ENCODE data around the gene C1orf21.

DNA sequence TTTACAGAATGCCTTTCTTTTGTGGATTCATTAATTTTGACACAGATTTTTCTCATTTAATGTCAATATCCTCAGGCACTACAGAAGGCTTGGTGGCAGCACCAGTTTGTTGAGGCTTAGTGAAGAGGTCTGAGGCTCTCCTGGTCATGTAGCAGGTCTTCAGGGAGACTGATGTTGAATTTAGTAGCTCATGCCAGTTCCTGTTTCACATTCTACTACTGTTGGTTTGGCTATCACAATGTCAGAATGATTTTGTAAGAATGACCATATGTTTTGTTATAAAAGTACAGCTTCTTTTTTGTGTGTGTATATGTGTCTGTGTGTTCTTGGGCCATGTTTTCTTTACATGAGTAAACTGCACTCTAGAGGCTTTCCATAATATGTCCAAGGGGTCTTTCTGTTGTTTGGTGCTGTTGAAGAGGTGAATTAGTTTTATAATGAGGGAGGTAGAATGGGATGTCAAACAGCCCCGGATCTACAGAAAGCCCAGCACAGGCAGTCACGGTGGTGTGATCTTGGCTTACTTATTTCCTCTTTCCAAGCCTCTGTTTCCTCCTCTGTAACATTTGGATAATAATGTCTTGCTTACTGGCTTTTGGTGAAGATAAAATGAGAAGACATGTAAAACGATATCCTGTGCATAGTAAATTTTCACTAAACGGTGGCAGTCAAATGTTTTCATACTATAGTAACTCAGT is 32.0 kb downstream of the C1orf21 start:
- TF ChIP-seq CTCF (optimal IDR thresholded peaks at IDR 0.05 in 1 of 3, IDR thresholded peaks at IDR 0.05 in 1 of 3, conservative IDR thresholded peaks at IDR 0.05 in 1 of 3; ENCODE audit: extremely low read depth in 1 of 3, insufficient read depth in 2 of 3, low read length in 3 of 3) (no peak), EZH2 (IDR thresholded peaks at IDR 0.05; ENCODE audit: low read length) (no peak)
